HG03097 (cell line): Measurements from ENCODE around the gene APC2.
"Not testable (repeated sequence)": the region's sequence is repeated elsewhere in the genome, so short reads cannot be mapped to it uniquely, and the experiment has no call there.

Source experiments
- ATAC-seq: cut with Tn5 transposase; IDR thresholded peaks from one replicate; pipeline ENCODE4 v1.9.1; 2021; ENCODE audit not compliant: unreplicated experiment, low FRiP score

APC2 gene

DNA sequence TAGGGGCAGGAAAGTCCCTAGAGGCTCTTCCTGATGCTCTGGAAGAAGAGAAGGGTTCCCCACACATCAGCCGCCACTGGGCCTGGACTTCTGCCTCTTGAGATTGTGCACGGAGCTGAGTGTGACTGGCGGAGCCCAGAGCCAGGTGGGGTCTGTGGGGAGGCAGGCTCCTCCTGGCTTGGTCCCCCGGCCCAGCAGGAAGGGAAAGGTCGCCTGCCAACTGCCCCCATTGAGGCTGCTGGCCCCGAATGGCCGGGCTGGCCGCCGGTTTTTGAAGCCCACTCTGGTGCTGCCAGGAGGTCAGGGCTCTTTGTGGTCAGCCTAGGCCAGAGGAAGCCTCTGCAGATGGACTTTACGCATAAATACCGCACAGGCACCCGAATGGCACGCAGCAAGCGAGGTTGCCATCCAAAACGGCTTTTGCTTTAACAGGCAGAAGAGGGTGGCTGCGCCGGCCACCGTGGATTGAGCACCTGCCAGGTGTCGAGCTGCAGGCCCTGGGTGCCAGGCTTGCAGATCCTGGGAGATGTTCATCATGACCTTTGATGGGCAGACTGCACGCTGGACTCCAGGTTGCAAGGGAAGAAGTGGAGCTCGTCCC is 37.5 kb upstream of the APC2 start:
- no peak for ATAC-seq

DNA sequence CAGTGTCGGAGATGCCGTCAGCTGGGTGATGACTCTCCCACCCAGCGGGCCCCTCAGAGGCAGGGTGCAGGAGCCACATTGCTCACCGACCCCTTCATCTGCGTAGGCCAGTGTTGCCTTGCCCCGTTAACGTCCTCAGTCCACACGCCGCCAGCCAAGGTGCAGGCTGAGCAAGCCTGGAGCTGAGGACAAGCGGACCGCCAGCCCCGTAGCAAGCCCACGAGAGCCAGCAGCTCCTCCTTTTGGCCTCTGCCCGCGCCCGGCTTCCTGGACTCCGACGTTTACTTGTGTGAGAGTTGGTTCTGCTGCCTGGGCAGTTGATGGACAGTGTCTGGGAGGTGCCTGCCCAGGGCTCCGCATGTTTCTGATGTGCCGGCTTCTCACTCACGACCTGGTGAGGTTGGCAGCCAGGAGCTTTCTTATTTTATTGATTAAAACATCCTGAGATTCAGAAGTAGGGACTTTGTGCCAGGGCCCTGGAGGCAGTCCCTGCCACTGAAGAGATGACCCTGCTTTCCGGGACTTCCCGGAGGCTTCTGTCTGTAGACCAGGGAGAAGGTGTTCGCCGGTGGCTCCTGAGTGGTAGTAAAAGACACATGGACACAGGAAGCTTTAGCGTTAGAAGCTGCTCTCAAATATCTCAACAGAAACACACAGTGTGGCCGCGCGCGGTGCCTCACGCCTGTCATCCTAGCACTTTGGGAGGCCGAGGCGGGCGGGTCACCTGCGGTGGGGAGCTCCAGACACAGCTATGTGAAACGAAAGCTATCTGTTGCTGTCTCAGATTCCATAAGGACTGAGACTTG is 36.7 kb upstream of the APC2 start:
- ATAC-seq, result no peak

DNA sequence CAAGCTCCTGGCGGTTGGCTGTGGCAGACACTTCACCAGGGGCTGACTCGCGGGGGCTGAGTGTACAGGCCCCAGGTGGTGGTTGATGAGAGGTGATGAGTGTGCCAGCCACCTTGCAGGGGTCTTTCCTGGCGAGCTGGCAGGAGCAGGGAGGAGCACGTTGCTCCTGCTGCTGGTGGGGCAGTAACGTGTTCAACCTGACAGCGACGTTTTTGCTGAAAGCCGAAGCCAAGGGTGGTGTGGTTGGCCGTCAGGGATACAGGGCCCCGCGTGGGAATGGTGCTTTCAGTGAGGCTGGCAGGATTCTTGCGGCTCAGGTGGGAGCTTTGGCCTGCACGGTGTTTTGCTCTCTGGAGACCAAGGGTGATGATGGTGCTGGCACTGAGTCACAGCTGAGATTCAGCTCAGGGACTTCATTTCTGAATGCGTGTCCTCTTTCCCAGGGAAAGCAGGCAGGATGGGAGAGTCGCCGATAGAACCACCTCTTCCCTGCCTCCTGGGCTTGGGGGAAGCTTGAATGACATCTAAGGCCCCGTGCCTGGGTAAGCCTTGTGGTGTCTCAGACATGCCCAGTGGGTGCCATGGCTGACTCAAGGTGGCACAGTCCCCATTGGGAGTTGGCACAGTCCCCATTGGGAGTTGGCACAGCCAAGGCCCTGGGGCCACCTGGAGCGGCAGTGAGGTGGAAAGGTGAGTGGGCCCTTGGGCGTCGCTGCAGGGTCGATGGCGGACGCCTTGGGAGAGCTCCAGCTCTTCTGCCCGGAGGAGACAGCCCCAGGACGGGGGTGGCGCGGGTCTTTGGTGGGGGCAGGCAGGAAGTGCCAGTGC is 33.7 kb upstream of the APC2 start:
- ATAC-seq, result no peak

DNA sequence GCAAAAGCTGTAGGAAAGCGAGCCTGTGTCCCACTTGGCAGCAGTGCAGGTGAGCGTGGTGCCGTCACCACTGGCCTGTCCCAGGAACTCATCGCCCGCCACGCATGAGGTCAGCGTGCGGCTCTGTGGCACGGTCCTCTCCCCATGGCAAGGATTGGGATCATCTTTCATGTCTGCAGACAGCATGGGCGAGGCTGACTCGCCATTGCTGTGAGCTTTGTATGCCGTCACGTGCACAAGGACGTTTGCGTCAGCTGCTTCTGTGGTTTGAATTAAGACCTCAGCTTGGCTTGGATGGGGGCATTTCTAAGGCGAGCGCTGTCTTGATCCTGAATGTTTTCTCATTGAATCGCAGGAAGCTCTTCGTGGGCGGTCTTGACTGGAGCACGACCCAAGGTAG is 32.8 kb upstream of the APC2 start:
- ATAC-seq, result no peak

- ATAC-seq, result no peak
Measured at GRCh38 chr19:1417681-1418495, 32.0 kb upstream of the APC2 start.

- no peak for ATAC-seq
Measured at GRCh38 chr19:1418496-1418775, 31.5 kb upstream of the APC2 start.

DNA sequence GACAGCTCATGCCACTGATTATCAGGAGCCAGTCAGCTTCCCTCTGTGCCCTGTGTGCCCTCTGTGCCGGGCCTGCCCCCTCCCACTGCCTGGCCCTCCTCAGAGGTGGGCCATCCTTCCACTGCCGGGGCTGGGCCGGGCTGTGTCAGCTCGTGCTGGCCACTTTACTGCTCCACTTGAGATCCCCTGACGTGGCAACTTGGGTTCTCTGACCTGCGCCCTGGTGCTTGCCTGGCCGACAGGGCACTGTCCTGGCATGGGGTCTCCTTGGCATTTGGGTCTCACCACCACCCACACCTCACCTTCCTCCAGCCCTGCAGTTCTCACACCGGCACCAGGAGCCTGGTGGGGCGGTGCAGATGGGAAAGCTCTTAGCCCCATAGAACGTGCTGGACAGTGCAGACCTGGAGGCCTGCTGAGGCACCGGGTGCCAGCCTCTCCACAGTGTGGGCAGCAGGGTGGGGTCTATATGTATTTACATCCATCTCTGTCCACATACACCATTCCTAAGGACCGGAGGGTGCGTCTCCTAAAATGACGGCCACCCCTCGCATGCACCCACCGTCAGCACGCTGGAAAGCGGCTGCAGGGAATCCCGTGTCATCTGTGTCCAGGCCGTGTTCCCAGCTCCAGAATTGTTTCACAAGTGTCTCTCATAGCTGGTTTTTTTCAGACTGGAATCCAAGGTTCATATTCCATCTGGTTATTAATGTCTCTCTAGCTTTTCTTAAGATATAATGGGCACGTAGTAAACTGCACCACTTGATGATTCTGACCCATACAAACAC is 30.8 kb upstream of the APC2 start:
- no peak for ATAC-seq

DNA sequence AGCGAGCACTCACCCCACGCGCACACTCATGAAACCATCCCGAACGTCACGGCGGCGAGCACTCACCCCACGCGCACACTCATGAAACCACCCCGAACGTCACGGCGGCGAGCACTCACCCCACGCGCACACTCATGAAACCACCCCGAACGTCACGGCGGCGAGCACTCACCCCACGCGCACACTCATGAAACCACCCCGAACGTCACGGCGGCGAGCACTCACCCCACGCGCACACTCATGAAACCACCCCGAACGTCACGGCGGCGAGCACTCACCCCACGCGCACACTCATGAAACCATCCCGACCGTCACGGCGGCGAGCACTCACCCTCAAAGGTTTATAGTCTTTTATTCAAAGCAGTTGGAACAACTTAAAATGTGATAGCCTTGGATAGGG is 29.8 kb upstream of the APC2 start:
- ATAC-seq, result not testable (repeated sequence)

DNA sequence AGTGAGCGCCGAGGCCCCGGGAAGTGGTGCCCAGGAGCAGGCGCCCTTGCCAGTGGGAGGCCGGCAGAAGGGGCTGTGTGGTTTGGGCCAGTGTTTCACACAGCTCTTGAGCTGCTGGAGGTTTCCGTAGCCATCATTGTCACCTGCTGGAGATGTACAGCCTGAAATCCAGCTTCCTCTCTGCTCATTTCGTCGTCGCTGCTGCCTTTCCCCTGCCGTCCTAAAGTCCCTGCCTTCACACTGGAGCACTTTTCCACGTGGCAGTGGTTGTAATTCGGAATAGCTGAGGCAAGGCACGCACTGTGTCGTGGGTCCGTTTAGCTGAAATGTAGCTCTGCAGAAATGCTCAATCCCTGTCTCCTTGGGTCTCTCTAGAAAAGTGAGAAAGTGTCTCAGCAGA is 29.3 kb upstream of the APC2 start:
- ATAC-seq, result no peak

GRCh38 chr19:1421218-1421957 is 28.5 kb upstream of the APC2 start:
- no peak for ATAC-seq

DNA sequence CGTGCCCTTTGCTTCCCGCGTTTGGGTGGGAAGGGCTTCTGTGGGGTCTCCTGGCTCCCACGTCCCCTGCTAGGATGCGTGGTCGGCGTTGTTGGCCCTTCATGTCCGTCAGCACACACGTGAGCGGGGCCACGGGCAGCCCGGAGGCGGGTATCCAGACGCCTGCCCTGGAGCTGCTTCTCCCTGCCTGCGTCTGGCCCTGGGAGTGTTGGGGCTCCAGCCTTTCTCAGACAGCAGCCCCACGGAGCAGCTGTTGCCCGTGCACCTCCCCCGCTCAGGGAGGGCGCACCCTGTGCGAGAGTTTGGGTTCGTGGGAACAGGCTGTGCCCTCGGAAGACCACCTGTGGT is 28.0 kb upstream of the APC2 start:
- no peak for ATAC-seq

DNA sequence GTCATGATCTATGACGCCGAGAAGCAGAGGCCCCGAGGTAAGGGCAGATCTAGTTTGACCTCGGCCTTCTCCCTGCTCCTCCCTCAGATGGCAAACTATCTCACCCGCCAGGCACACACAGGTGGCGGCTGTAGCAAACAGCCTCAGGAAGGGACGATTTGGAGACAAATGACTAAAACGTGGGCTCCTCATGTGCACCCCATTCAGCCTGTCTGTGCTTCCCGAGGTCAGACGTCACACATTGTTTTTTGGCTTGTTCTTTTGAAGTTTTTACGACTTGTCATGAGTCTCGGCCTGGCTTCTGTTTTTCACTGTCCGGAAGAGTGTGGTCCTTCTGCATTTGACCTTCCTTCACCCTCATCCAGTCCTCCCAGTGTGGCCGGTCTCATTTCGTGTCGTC is 27.6 kb upstream of the APC2 start:
- no peak for ATAC-seq

- ATAC-seq, result no peak
Measured at GRCh38 chr19:1422943-1423342, 27.0 kb upstream of the APC2 start.

DNA sequence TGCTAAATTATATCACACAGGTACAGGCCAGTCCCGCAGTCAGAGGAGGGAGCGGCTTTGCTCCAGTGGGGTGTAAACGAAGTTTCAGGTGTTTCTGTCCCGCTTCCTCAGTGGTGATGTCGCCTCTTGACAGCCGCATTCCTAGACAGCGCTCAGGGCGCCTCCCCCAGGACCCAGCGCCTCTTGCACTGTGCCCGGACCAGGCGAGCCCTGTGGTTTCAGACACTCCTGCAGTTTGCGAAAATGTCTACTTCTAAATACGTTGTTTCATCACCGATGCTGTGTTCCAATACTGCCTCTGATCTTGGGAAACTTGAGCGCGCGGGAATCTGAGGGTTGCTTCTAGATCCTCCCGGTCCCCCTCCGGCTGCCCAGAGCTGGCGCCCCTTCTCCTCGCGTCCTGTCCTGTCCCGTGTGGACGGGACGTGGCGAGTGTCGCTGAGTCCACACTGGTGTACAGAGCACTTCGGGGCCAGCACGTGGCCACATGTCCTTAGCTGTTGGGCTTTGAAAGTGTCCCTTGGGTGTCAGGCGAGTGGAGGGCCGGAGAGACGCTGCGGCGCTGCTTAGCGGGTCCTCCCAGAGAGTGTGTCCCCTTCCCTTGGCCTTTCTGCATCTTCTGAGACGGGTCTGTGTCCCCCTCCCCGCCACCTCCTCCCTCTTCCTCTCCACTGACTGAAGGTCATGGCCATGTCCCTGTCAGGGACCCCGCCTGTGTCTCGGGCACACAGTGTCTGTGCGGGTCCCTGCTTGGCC is 26.3 kb upstream of the APC2 start:
- ATAC-seq, result no peak

GRCh38 chr19:1424192-1424955 is 25.5 kb upstream of the APC2 start:
- ATAC-seq, result no peak

GRCh38 chr19:1425102-1425837 is 24.7 kb upstream of the APC2 start:
- ATAC-seq, result no peak

- no peak for ATAC-seq
Measured at GRCh38 chr19:1425902-1426301, 24.0 kb upstream of the APC2 start.

DNA sequence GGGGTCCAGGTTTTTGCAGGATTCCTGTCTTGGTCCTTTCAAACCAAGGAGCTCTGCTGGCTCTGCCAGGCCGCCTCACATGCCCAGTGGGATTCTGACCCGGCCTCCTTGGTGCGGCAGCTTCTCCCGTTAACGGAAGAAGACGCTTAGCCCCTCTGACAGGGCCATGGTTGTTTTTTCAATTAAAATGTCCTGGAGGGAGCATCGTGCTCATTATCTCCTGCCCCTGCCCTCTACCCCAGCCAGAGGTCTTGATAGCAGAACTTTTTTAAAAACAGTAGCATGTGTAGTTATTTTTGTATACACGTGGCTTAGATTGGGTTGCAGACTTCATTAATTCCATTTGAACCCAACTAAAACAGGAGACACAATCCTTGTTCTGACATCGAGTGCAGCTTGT is 23.2 kb upstream of the APC2 start:
- ATAC-seq, result no peak
